HCT116 (cell line): ENCODE data around the gene FER. TPM values are rescaled to one million over a fixed set of nuclear protein-coding genes. Genes with fewer than 3 reads are reported as not detected.

Experiments used
- ATAC-seq: fragments of 200-7000 bp; cut with Tn5 transposase; 2 replicates; pipeline ENCODE4 v1.9.1; 2020; ENCODE audit warnings: mild to moderate bottlenecking, moderate library complexity
- BruUV-seq: library from RNA; stranded (reverse); fragments of 400-500 nt; replicated peaks from 2 replicates; lab custom pipeline; 2021; lab: Mats Ljungman, UMichigan
- CTCF ChIA-PET: fragments of 300-600 bp; sonication (Branson Sonifier 250); formaldehyde crosslinking; loops from one replicate; lab custom pipeline; 2021; ENCODE audit warnings: antibody characterized with exemption; lab: Charles Lee
- POLR2A ChIA-PET: fragments of 300-600, 350-600 bp; sonication (Branson Sonifier 250); formaldehyde crosslinking; loops from one replicate; lab custom pipeline; 2021; ENCODE audit warnings: antibody characterized with exemption; lab: Charles Lee
- RAD21 ChIA-PET, 2 experiments: fragments of 300-600 bp; sonication (Branson Sonifier 250); formaldehyde crosslinking; loops; one replicate each; lab custom pipeline; 2023; ENCODE audit warnings: low total read pairs in 2 of 2; ENCODE audit not compliant: uncharacterized antibody in 2 of 2, unreplicated experiment in 2 of 2, low non-redundant PET in 1 of 2; lab: Charles Lee
- DNase-seq: peaks from one replicate; pipeline ENCODE4 v3.0.0-alpha.2; 2010; ENCODE audit warnings: low read depth, low spot score
- H2AFZ ChIP-seq: fragments of 200-600 bp; shearing (Covaris generic), sonication (generic); 2 replicates; pipeline ENCODE4 v1.6.1; 2017; ENCODE audit warnings: low read depth, mixed run types, mixed read lengths, antibody characterized with exemption, low read length; ENCODE audit not compliant: poor library complexity, severe bottlenecking
- H3K27ac ChIP-seq: 2 replicates; pipeline ENCODE4 v1.5.1; 2012; ENCODE audit warnings: low read depth, low read length
- H3K27me3 ChIP-seq: fragments of 200-600 bp; sonication (generic); 2 replicates; pipeline ENCODE4 v1.6.1; 2016; ENCODE audit warnings: mixed run types, low read length, mixed read lengths; ENCODE audit not compliant: insufficient read depth
- H3K36me3 ChIP-seq, 2 experiments: fragments of 200-500 bp in 1 of 2; fragments of 200-600 bp in 1 of 2; sonication (Bioruptor generic) in 1 of 2; sonication (generic) in 1 of 2; 2 replicates each; pipeline versions ENCODE4 v1.5.1 to v1.6.1; 2014 to 2016; ENCODE audit warnings: low read length in 2 of 2, inconsistent platforms in 1 of 2, mixed read lengths in 1 of 2, mixed run types in 1 of 2; ENCODE audit not compliant: insufficient read depth in 2 of 2, control insufficient read depth in 1 of 2
- H3K4me1 ChIP-seq, 2 experiments: fragments of 200-600 bp in 1 of 2; sonication (generic) in 1 of 2; 2 replicates each; pipeline versions ENCODE4 v1.5.1 to v1.6.1; 2012 to 2017; ENCODE audit warnings: low read length in 2 of 2, inconsistent platforms in 1 of 2, mild to moderate bottlenecking in 1 of 2, mixed read lengths in 1 of 2, mixed run types in 1 of 2, moderate library complexity in 1 of 2; ENCODE audit not compliant: insufficient read depth in 2 of 2, control insufficient read depth in 1 of 2
- H3K4me2 ChIP-seq: fragments of 200-600 bp; sonication (generic); 2 replicates; pipeline ENCODE4 v1.6.1; 2017; ENCODE audit warnings: mixed run types, low read length, mixed read lengths
- H3K4me3 ChIP-seq, 2 experiments: fragments of 200-600 bp in 1 of 2; sonication (generic) in 1 of 2; replicated peaks in 1 of 2; 2 replicates each; pipeline ENCODE4 v1.5.1; 2011 to 2016; ENCODE audit warnings: low read length in 2 of 2, control low read depth in 1 of 2, low read depth in 1 of 2, mild to moderate bottlenecking in 1 of 2, mixed read lengths in 1 of 2, mixed run types in 1 of 2
- H3K79me2 ChIP-seq: fragments of 200-600 bp; sonication (generic); 2 replicates; pipeline ENCODE4 v1.6.1; 2017; ENCODE audit warnings: mild to moderate bottlenecking, mixed run types, low read length, moderate library complexity, mixed read lengths; ENCODE audit not compliant: insufficient read depth
- H3K9ac ChIP-seq: fragments of 200-600 bp; sonication (generic); 2 replicates; pipeline ENCODE4 v1.6.1; 2016; ENCODE audit warnings: low read length, mixed read lengths
- H3K9me2 ChIP-seq: fragments of 200-600 bp; sonication (generic), shearing (Covaris generic); 2 replicates; pipeline ENCODE4 v1.6.1; 2017; ENCODE audit warnings: mixed run types, mild to moderate bottlenecking, moderate library complexity; ENCODE audit not compliant: insufficient read depth
- H3K9me3 ChIP-seq, 2 experiments: fragments of 200-500 bp in 1 of 2; fragments of 200-600 bp in 1 of 2; sonication (Bioruptor generic) in 1 of 2; sonication (generic) in 1 of 2; 2 replicates each; pipeline ENCODE4 v1.6.1; 2014 to 2017; ENCODE audit warnings: low read length in 2 of 2, mixed read lengths in 2 of 2, inconsistent platforms in 1 of 2, low read depth in 1 of 2, mild to moderate bottlenecking in 1 of 2, mixed run types in 1 of 2, moderate library complexity in 1 of 2; ENCODE audit not compliant: control insufficient read depth in 1 of 2, insufficient read depth in 1 of 2
- H4K20me1 ChIP-seq: fragments of 200-600 bp; sonication (generic), shearing (Covaris generic); 2 replicates; pipeline ENCODE4 v1.6.1; 2017; ENCODE audit warnings: mixed run types, mild to moderate bottlenecking, moderate library complexity; ENCODE audit not compliant: insufficient read depth
- CBX3 ChIP-seq: IDR thresholded peaks from 2 replicates; pipeline ENCODE4 v1.6.1; 2012; ENCODE audit warnings: low read depth
- EGR1 ChIP-seq: IDR thresholded peaks from 2 replicates; pipeline ENCODE4 v1.6.1; 2012; ENCODE audit warnings: low read depth
- ELF1 ChIP-seq: IDR thresholded peaks from 2 replicates; pipeline ENCODE4 v1.6.1; 2012; ENCODE audit warnings: low read depth, borderline replicate concordance
- EZH2 ChIP-seq: fragments of 200-600 bp; sonication (generic); IDR thresholded peaks from 2 replicates; pipeline ENCODE4 v1.6.1; 2017; ENCODE audit warnings: antibody characterized with exemption, mixed run types
- EZH2phosphoT487 ChIP-seq: fragments of 200-600 bp; IDR thresholded peaks from 2 replicates; pipeline ENCODE4 v1.6.1; 2018; ENCODE audit warnings: antibody characterized with exemption, borderline replicate concordance
- FOSL1 ChIP-seq: IDR thresholded peaks from 2 replicates; pipeline ENCODE4 v1.6.1; 2012; ENCODE audit warnings: low read depth
- POLR2A ChIP-seq: IDR thresholded peaks from 2 replicates; pipeline ENCODE4 v1.7.0; 2011; ENCODE audit warnings: borderline replicate concordance; ENCODE audit not compliant: insufficient read depth, insufficient read length; ENCODE audit errors: extremely low read depth
- RAD21 ChIP-seq: IDR thresholded peaks from 2 replicates; pipeline ENCODE4 v1.6.1; 2012; ENCODE audit warnings: low read depth, mild to moderate bottlenecking
- REST ChIP-seq: IDR thresholded peaks from 2 replicates; pipeline ENCODE4 v1.6.1; 2012; ENCODE audit warnings: low read depth
- SP1 ChIP-seq: IDR thresholded peaks from 2 replicates; pipeline ENCODE4 v1.6.1; 2012; ENCODE audit warnings: low read depth
- SRF ChIP-seq: IDR thresholded peaks from 2 replicates; pipeline ENCODE4 v1.6.1; 2012; ENCODE audit warnings: low read depth
- TCF7L2 ChIP-seq: IDR thresholded peaks from 2 replicates; pipeline ENCODE4 v1.7.0; 2011; ENCODE audit warnings: borderline replicate concordance, inconsistent platforms; ENCODE audit not compliant: insufficient read depth, insufficient read length; ENCODE audit errors: extremely low read depth
- YY1 ChIP-seq: IDR thresholded peaks from 2 replicates; pipeline ENCODE4 v1.6.1; 2011; ENCODE audit warnings: low read length, low read depth, moderate library complexity, mild to moderate bottlenecking; ENCODE audit not compliant: insufficient replicate concordance; ENCODE audit errors: extremely low read depth
- ZBTB33 ChIP-seq: IDR thresholded peaks from 2 replicates; pipeline ENCODE4 v1.6.1; 2011; ENCODE audit warnings: mild to moderate bottlenecking, low read length, moderate library complexity; ENCODE audit not compliant: insufficient replicate concordance; ENCODE audit errors: extremely low read depth
- ZNF274 ChIP-seq: fragments of 200-500 bp; sonication (Bioruptor generic); IDR thresholded peaks from 2 replicates; pipeline ENCODE4 v1.6.1; 2014; ENCODE audit warnings: mild to moderate bottlenecking, low read depth, low read length, inconsistent platforms
- intact Hi-C: fragments of 100-400 bp; cut with micrococcal nuclease; formaldehyde crosslinking; loops from 2 replicates; pipeline ENCODE4 v1.10.0; 2022
- total RNA-seq: library from RNA; stranded (reverse); gene quantifications from one replicate; pipeline ENCODE4 v1.2.1, GENCODE V29; 2021; ENCODE audit not compliant: unreplicated experiment

Gene FER
- total RNA-seq, 1 experiment from 2014 or later, result 32.0 TPM

GRCh38 chr5:109234381-109234780 is 486.7 kb downstream of the FER start (continued):
- no peak for TF ChIP-seq EZH2phosphoT487
- TF ChIP-seq, all 23 proteins: peak for 0

GRCh38 chr5:109239456-109239855 is 491.8 kb downstream of the FER start:
- Histone ChIP-seq H3K4me2 (no peak overlapping the region), H3K9me2 (no peaks in the 10 kb centered on the region), H3K79me2 (no peaks in the 10 kb centered on the region), H3K4me3 (no peak overlapping the region), H3K9me3 (no peaks in the 10 kb centered on the region), H2AFZ (no peak overlapping the region), H3K36me3 (no peaks in the 10 kb centered on the region), H3K9ac (no peak overlapping the region), H4K20me1 (no peaks in the 10 kb centered on the region), H3K27me3 (no peaks in the 10 kb centered on the region), H3K4me1 (no peaks in the 10 kb centered on the region), H3K27ac (no peak overlapping the region)
- BruUV-seq, result no TSS peak
- ChIA-PET POLR2A (no interaction called here), RAD21 (no interaction called here), CTCF (no interaction called here)
- intact Hi-C loops, result no loop called here
- ATAC-seq, result no peak
- TF ChIP-seq FOSL1, result no peak
- no peak for TF ChIP-seq ELF1
- no peak for TF ChIP-seq TCF7L2
- no peak for TF ChIP-seq ZNF274
- DNase-seq, result no peak

GRCh38 chr5:109242518-109242917 is 494.8 kb downstream of the FER start:
- CTCF ChIA-PET, result no interaction called here
- no TSS peak for BruUV-seq
- intact Hi-C loops, result no loop called here
- TF ChIP-seq YY1 (no peak), POLR2A (no peak), EZH2phosphoT487 (no peak), CBX3 (no peak), REST (no peak), SP1 (no peak), EGR1 (no peak), ZNF274 (no peak), EZH2 (no peak), SRF (no peak), RAD21 (no peak), ZBTB33 (no peak)

More at GRCh38 chr5:109242518-109242917, 494.8 kb downstream of the FER start:
- Histone ChIP-seq H3K27me3 (no peaks in the 10 kb centered on the region), H3K9me2 (no peaks in the 10 kb centered on the region), H3K79me2 (no peaks in the 10 kb centered on the region), H3K36me3 (no peaks in the 10 kb centered on the region), H3K9me3 (peaks cover 0 to 5% of the 10 kb centered on the region in 2 experiments; a peak in 1 of 4 replicates), H2AFZ (no peak overlapping the region), H3K4me2 (no peak overlapping the region), H3K9ac (no peak overlapping the region), H3K27ac (no peak overlapping the region), H3K4me3 (no peak overlapping the region), H4K20me1 (no peaks in the 10 kb centered on the region), H3K4me1 (no peaks in the 10 kb centered on the region)
- DNase-seq, result no peak
- ChIA-PET RAD21 (no interaction called here), POLR2A (no interaction called here)
- no peak for ATAC-seq
